CMK (cell line): ENCODE data around the gene MED15.
"Not testable (repeated sequence)": the region's sequence is repeated elsewhere in the genome, so short reads cannot be mapped to it uniquely, and the experiment has no call there.

Experiments
- DNase-seq: peaks from one replicate; pipeline ENCODE4 v3.0.0-alpha.2; 2010; ENCODE audit warnings: low read depth

MED15 gene

GRCh38 chr22:20584029-20584871 lies 76.8 kb downstream of the MED15 start:
- no peak for DNase-seq

- no peak for DNase-seq
These were observed 77.6 kb downstream of the MED15 start for GRCh38 chr22:20584872-20585638.

- no peak for DNase-seq
These were observed 78.4 kb downstream of the MED15 start for GRCh38 chr22:20585639-20586402.

GRCh38 chr22:20586403-20586745 lies 79.0 kb downstream of the MED15 start:
- DNase-seq = no peak

GRCh38 chr22:20587206-20587958 lies 80.0 kb downstream of the MED15 start:
- no peak for DNase-seq

GRCh38 chr22:20588092-20588842 lies 80.9 kb downstream of the MED15 start:
- no peak for DNase-seq

- DNase-seq = no peak
These were observed 81.6 kb downstream of the MED15 start for GRCh38 chr22:20588843-20589581.

GRCh38 chr22:20589614-20590476 lies 82.4 kb downstream of the MED15 start:
- no peak for DNase-seq

- DNase-seq = no peak
These were observed 83.3 kb downstream of the MED15 start for GRCh38 chr22:20590477-20591294.

GRCh38 chr22:20591295-20591645 lies 83.9 kb downstream of the MED15 start:
- DNase-seq = no peak

- no peak for DNase-seq
These were observed 84.4 kb downstream of the MED15 start for GRCh38 chr22:20591660-20592310.

- DNase-seq = not testable (repeated sequence)
These were observed 86.6 kb downstream of the MED15 start for GRCh38 chr22:20594038-20594437.

GRCh38 chr22:20594486-20594885 lies 87.1 kb downstream of the MED15 start:
- not testable (repeated sequence) for DNase-seq

GRCh38 chr22:20595461-20595860 lies 88.1 kb downstream of the MED15 start:
- DNase-seq = no peak

GRCh38 chr22:20599117-20599516 lies 91.7 kb downstream of the MED15 start:
- DNase-seq = no peak

GRCh38 chr22:20600137-20600673 lies 92.8 kb downstream of the MED15 start:
- no peak for DNase-seq

GRCh38 chr22:20601308-20601707 lies 93.9 kb downstream of the MED15 start:
- no peak for DNase-seq
